NB4 (cell line): ENCODE measurements around the gene PLIN3.

Experiments used
- CTCF ChIP-seq: IDR thresholded peaks from one replicate; pipeline ENCODE4 v1.5.1; 2012; ENCODE audit warnings: low read depth, low read length
- POLR2A ChIP-seq: IDR thresholded peaks from 2 replicates; pipeline ENCODE4 v1.6.1; 2011; ENCODE audit warnings: mild to moderate bottlenecking; ENCODE audit not compliant: insufficient read length; ENCODE audit errors: extremely low read depth

DNA sequence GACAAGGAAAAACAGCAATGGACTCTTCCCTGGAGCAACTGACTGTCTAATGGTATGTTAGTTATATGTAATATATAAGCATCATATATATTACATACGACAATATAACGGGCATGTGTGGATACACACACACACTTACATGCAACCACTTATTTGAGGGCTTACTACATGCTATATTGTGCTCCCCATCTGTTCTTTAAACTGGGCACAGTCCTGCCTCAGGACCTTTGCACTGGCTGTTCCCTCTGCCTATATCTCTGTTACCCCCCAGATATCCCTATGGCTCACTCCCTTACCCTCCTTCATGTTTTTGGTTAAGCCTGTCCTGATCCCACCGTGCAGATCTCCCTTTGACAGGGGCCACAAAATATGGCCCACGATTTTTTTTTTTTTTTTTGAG is 46.2 kb downstream of the PLIN3 start:
- TF ChIP-seq POLR2A (no peak), CTCF (no peak)
